NCI-H146 (cell line): ENCODE measurements around the gene ALG14.
"Not testable (repeated sequence)": the region's sequence is repeated elsewhere in the genome, so short reads cannot be mapped to it uniquely, and the experiment has no call there.

Experiments used
- DNase-seq: peaks from one replicate; lab custom pipeline; 2025; lab: John Stamatoyannopoulos, UW

Gene ALG14

DNA sequence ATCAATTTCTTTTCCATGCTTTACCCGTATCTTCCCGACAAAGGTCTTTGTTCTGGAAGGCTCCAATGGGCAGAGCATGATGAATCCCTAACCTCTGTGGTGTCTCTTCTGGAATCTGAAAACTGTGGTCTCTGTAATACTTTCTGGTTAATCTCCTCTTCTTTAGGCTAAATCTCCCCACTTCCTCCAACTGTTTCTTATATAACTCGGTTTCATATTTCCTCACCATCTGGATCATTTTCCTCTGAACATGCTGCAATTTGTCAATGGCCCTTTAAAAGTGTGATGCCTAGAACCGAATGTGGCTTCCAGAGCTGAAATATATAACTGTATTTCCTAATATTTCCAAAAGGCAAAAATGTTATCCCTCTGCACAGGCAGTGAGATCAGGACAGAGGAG lies 66.1 kb downstream of the ALG14 start:
- DNase-seq: no peak

DNA sequence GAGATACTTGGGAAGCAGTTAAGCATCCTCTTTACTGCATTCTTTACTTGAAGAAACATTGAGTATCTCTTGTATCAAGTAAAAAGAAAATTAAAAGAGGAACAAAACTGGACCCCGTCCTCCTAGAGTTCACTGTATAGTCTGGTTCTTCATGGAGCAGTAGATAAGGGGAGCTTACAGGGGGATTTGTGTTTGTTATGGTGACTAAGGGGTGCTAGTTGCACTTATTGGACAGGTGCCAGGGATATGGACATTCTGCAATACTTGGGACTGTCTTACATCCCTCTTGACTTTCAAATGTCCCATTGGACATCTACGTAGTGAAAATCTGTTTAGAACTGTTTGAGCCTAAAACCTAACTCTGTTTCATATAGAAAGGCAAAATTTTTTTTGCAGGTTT lies 67.2 kb downstream of the ALG14 start:
- no peak for DNase-seq

DNA sequence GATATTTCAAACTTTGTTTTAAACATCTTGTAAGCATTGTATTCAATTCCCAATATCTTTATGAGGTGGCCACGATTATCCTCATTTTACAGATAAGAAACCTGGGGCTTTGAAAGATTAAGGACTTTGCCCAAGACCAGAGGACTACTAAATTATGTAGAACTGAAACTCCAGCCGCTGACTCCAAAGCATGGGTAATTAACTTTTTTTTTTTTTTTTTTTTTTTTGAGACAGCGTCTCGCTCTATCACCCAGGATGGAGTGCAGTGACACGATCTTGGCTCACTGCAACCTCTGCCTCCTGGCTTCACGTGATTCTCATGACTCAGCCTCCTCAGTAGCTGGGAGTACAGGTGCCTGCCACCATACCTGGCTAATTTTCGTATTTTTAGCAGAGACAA lies 68.7 kb downstream of the ALG14 start:
- no peak for DNase-seq

DNA sequence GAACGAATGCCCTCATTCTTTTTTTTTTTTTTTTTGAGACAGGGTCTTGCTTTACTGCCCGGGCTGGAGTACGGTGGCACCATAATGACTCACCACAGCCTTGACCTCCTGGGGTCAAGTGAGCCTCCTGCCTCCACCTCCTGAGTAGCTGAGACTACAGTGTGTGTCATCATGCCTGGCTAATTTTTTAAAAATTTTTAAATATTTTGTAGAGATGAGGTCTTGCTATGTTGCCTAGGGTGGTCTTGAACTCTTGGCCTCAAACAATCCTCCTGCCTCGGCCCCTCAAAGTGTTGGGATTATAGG lies 69.4 kb downstream of the ALG14 start:
- DNase-seq: no peak

DNA sequence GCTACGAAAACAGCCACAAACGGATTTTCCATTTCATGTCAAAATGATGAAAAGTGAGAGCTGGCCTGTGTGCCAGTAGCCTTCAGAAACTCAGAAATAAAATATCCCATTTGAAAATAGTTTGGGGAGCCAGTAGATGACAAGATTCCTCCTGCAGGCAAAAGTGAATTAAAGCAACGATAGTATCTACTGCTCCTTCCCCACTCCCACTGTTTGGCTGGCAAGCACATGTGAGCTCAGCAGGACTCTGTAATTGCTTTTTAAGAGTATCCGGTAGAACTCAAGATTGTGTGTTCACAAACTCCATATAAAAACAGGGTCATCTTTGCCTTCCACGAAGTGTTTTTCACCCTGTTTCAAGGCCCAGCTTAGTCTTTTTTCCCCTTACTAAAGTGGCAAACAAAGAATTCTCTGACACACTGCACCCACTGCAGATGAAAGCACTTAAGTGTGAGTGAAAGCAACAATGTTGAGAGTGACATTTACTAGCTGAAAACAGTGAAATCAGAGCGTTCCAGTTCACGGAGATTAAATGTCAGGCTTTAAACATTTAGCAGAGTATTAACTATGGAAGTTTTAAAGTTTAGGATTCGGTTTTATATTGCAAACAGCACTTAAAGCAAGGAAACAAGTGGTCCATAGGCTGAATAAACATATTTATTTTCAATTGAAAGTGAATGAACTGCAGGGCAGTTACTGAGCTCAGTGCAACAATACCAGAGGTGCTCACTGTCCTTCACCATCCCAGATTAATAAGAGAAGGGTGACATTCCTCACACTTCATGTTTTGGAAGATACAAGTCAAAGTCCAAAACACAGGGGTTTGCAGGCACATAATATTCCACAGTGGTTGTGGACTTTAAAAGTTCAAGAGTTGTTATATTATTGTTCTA lies 70.0 kb downstream of the ALG14 start:
- peak; percentile 4 for DNase-seq

DNA sequence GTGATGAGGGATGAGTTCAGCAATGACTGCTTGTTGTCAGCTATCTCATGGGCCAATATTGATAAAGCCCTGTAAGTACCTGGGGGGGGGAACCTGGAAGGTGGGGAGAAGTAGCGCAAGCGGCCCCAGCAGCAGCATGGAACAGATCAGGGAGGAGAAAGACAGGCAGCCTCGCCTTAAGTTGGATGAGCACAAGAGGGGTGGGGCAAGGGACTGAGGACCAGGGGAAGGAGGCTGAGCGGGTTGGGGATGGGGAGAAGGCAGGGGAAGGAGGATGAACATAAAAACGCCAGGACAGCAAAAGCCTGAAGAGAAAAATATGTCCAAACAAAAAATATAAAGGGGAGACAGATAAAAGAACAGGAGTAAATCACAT lies 70.6 kb downstream of the ALG14 start:
- no peak for DNase-seq

DNA sequence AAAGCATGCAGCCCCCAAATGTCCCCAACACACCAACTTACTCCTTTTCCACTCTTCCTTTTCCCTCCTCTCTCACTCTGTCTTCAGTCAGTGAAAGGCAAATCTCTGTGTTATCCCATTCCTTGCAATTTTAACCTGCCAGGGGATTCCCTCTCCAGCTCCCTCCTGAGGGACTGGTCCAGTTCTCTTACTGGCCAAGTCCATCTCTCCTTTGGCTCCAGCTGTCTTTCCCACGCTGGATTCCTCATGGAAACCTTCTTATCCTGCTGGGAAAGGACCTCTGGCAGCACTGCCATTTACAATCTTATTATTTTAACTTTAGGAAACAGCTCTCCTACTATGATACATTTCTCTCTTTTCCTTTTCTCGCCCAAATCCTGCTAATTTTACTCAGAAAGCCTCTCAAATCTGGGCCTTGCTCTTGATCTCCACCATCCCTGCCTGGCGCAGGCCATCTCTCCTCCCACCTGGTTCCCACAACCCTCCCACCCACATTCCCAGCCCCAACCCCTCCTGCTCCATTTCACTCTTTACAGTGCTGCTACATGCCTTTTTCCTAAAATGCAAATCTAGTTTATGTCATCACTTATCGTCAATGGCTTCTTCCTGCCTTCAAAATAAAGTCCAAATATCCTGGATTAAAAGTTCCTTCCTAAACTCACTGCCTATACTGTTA lies 73.2 kb downstream of the ALG14 start:
- no peak for DNase-seq

DNA sequence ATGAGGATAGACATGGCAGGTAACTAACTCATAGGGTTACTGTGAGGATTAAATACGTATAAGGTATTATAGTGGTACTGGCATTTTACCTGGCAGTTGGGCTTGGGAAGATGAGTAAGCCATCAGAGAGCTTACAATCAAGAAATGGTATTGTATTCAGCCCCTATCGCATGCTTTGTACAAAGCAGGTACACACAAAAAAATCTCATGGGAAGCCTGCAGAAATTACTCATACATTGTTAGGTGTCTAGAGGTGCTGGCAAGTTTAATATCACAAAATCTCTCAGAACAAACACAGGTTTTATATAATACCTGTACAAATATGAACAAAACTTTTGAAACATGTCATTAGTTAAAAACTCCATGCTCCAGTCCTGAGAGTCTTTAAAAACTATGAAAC lies 74.0 kb downstream of the ALG14 start:
- DNase-seq: no peak

DNA sequence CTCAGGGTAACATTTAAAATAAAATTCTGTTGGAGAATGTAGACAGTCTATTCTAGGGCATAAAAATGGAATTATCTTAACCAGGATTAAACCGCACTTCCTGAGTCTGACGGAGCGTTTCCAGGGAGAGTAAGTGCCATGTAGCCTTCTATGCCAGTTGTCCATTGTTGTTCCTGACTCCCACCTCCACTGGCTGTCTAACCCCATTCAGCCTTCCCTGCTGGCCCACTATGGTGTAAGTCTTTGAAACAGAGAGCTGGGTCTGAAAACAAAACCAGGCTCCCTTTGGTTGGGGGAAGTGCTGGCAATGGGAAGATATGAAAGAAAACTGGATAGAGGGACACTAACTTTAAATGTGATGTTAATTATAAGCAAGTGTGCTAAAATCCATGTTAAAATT lies 74.6 kb downstream of the ALG14 start:
- no peak for DNase-seq

DNA sequence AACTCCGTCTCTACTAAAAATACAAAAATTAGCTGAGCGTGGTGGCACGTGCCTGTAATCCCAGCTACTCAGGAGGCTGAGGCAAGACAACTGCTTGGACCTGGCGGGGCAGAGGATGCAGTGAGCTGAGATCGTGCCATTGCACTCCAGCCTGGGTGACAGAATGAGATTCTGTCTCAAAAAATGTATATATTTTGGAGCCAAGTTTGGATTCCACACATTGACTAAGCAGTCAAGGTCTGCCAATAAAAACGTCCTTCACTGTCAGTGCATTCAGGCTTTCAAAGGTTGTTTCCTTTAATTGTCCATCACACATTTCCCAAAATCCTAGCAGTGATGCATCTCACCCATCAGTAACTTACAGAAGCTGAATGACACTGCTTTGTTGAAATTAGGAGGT lies 77.2 kb downstream of the ALG14 start:
- DNase-seq: not testable (repeated sequence)

DNA sequence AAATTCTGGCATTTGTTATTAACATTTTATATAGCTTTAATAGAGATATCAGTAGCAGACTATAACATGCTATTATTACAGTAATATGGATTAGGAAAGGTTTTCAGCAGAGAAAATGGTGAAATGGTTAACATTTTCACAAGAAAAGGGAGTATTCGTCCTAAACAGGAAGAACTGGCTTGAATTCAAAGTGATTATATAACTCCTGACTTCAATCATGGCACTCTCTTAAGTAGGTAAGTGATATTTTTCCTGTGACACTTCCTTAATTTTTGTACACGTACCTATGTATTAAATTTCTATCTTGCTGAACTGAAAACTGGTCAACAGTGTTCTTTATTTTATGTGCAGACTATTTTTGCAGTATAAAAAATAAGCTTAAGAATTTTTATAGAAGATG lies 77.9 kb downstream of the ALG14 start:
- no peak for DNase-seq

DNA sequence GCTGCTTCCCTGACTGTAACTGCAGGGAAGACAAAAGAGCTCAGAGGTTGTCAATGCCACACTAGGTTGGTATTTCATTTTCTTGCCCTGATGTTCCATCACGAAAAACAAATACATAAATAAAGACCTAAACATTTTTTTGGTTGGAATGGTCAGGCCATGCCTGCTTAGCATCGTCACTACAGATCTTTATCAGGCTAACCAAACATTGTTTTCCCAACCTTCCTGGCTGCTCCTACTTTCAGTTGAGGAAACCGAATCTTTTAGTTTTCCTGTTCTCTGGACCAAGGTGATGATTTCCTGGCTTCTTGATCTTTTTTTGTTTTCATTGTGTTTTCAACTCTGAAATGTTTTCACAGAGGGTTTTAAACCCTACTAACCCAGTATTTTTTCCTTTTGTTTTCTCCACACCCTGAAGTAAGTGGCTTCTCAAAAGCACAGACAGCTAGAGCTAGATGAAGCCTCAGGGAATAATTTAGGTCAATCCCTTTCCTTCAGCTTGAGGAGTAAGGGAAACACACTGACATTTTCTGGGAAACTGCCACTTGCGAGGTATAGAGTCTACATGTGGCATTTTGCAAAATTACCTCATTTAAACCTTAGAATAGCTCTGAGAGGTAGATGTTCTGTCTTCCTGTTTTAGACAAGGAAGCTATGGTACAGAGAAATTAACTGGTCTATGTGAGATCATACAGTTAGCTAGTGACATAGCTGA lies 78.7 kb downstream of the ALG14 start:
- no peak for DNase-seq

DNA sequence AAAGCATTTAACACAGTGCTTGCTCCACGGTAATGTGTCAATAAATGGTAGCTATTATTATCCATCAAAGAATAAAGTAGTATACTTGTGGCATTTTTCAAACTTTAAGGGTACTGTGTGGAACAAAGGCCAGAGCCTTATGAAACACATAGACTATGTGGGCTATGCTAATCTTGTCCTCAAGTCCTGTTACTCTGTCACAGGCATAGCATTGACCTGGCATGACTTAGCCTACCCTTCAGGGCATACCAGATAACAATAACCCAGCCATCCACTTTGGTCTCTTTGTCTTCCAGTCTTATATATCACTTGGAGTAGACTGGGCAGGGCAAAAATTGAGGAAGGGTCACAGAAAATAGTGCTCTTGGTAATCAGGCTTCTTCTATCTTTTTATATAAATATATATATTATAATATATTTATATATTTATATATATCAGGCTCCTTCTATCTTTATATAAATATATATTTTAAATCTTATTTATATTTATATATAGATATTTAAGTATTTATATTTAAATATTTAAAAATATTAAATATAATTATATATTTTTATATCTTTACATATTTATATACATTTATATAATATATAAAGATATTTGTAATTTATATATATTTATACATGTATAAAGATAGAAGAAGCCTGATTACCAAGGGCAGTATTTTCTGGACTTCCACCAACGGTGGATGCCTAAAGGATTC lies 79.7 kb downstream of the ALG14 start:
- DNase-seq: no peak

DNA sequence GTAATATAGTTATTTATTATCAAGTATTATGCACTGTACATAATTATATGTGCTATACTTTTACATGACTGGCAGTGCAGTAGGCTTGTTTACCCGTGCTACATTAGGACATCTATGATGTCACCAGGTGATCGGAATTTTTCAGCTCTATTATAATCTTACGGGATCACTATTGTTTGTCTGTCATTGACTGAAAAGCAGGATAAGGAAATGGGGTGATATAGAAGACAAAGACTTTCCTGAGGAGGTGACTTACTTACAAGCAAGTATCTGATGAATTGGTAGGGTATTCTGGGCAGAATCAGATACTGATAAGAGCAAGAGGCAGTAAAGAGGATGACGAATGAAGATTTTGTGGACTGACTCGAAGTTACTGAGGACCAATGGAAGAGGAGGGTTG lies 80.6 kb downstream of the ALG14 start:
- DNase-seq: no peak

DNA sequence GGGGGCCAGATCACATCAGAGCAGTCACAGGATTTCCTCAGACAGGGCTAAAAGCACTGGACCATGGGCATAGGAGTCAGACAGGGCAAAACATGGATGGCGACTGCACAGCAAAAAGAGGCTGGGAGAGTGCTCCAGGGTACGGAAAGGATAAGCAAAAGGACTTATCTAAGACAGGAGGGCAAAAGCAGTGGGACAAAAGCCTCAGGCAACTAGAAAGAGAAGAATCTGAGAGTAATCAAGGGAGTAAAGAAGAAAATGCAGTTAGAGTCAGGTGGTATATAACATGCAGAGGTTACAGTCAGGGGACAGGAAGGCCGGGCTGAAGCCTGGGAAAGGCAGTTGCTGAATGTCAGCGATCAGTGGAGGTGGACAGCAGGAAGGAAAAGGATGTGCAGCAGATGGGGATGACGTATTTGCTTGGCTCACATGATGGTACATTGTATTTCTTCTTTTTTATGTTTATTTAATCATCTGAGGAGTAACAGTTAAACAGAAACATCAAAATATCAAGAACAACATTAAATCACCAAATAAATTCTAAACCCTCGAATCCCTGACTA lies 82.8 kb downstream of the ALG14 start:
- no peak for DNase-seq

DNA sequence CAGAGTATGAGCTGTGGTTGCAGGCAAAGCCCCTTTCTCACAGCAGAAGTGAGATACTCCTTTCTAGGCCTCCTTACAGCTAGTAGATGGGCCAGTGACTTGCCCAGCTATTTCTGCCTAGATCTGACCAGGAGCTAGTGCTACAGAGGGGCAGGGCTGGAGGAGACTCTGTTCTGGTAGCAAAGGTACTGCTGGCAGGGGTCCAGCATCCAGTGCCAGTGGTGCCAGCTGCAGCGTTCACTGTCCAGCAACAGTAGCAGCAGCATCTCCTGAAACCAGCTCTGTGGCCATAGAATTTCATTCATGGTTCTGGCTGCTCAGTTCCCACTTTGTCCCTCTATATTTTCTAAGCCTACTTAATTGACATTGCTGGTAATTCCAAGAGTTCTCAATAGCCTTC lies 83.4 kb downstream of the ALG14 start:
- DNase-seq: no peak

DNA sequence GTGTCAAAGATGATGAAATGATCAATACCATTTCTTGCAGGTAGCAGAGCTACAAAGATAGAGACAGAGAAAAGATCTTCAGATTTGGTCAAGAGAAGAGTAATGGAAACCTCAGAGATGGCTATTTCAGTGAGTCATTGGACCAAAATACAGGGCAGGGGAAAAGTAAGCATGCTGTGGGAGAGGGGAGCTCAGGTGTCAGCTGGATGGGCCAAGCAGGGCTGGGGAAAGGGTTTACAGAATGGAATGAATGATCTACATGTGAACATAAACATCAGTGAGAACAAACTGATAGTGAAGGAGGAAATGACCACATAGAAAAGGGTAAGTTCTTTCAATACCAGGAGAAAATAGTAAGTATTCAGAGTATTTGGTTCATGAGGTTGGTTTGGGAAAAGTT lies 84.4 kb downstream of the ALG14 start:
- DNase-seq: no peak

DNA sequence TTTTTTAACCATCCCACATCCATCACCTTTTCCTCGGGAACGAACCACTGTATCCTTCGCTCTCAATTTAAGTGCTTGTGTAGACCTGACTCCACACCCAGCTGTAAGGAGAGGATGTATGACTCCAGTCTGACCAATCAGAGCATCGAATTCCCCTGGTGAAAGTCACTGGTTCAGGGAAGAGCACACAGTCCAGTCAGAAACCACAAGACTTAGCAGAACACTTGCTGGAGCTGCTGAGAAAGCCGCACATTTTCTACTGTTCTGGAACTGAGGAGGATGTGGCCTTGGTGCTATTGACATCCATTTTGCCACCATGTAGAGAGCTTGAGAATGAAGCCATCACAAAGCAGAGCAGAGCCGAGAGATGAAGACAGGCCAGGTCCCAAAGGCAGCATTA lies 86.0 kb downstream of the ALG14 start:
- no peak for DNase-seq

DNA sequence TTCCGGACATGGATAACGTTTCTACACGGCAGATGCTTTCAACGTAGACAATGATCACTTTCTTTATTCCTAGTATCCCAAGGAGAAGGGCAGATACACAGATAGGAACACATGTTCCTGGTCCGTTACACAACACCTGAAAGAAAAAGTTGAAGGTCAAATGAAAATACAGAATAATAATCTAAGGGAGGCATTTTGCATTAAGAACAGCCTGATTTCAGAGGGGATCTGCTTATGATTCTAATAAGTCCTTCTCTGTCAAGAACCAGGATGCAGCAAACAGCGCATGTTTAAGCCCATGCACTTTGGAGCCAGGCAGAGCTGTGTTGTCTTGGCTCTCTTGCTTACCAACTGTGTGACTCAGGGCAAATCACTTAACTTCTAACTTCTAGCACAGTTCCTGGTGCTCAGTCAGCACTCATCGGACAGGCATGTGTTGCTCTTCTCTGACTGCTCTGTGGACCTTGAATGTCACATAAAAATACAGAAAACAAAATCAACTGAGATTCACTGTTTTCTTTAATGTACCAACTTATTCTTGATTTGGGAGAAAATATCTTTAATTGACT lies 89.5 kb downstream of the ALG14 start:
- no peak for DNase-seq

DNA sequence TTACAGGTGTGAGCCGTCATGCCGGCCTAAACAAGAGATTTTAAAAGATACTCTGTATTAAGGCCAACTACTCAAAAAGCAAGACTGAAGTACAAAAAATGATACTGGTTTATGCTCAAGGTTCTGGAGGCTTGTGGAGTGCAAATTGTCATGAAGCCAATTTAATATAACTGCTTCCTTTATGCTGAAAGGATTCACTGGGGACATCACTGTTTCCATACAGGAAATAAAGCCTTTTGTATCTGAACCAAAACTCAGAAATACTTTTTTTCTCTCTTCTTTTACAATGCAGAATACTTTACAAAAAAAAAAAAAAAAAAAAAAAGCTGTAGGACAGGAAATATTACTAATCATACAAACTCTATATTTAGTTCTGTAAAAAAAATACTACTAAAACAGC lies 90.4 kb downstream of the ALG14 start:
- DNase-seq: no peak

DNA sequence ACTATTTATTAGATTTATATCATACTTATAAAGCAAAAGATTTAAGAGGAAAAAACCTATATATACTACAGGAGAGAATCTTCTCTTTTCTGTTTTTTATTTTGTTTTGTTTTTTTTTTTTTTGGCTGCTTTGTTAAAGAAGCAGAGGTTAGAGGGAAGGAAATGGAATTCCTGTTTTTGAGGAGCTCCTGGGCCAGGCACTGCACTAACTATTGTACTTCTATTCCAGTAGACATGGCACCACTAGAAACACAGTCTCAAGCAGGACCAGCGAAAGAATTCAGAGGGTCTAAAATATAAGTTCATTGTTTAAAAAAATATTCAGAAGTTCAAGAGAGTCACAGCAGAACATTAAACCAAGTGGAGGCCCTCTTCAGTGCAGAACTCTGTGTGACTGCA lies 91.2 kb downstream of the ALG14 start:
- DNase-seq: no peak
